SW 1271 (cell line): ENCODE data around the gene ZYX.
"Not testable (repeated sequence)": the region's sequence is repeated elsewhere in the genome, so short reads cannot be mapped to it uniquely, and the experiment has no call there.

Experiments used
- DNase-seq, 2 experiments: peaks; one replicate each; lab custom pipeline; 2025; lab: John Stamatoyannopoulos, UW

ZYX gene

GRCh38 chr7:143397710-143398530 is 16.8 kb downstream of the ZYX start:
- no peak for DNase-seq

GRCh38 chr7:143398616-143399015 is 17.5 kb downstream of the ZYX start:
- no peak for DNase-seq

- DNase-seq: no peak
Measured at GRCh38 chr7:143399151-143399550, 18.0 kb downstream of the ZYX start.

- DNase-seq: no peak
Measured at GRCh38 chr7:143399642-143400041, 18.5 kb downstream of the ZYX start.

- no peak for DNase-seq
Measured at GRCh38 chr7:143401265-143401664, 20.1 kb downstream of the ZYX start.

GRCh38 chr7:143402233-143402632 is 21.1 kb downstream of the ZYX start:
- DNase-seq: not testable (repeated sequence)

GRCh38 chr7:143405173-143406001 is 24.2 kb downstream of the ZYX start:
- DNase-seq: no peak

GRCh38 chr7:143406002-143406357 is 24.8 kb downstream of the ZYX start:
- DNase-seq: no peak

GRCh38 chr7:143407287-143408251 is 26.4 kb downstream of the ZYX start:
- no peak for DNase-seq

- DNase-seq: no peak
Measured at GRCh38 chr7:143408252-143408685, 27.1 kb downstream of the ZYX start.

GRCh38 chr7:143408686-143409561 is 27.8 kb downstream of the ZYX start, which contains the start of gene EPHA1:
Gene EPHA1 (minus strand): TSS chr7:143408856. CDS start chr7:143408805, 51 bp downstream.
- no peak for DNase-seq

- DNase-seq: no peak
Measured at GRCh38 chr7:143410521-143411004, 29.4 kb downstream of the ZYX start.

GRCh38 chr7:143411976-143412708 is 31.0 kb downstream of the ZYX start:
- DNase-seq: no peak

GRCh38 chr7:143413123-143413522 is 32.0 kb downstream of the ZYX start:
- DNase-seq: no peak

GRCh38 chr7:143415209-143415608 is 34.1 kb downstream of the ZYX start:
- not testable (repeated sequence) for DNase-seq

- DNase-seq: no peak
Measured at GRCh38 chr7:143415742-143416397, 34.7 kb downstream of the ZYX start.

- peak in 1 of 2 experiments; percentile 66 for DNase-seq
Measured at GRCh38 chr7:143416565-143417149, 35.5 kb downstream of the ZYX start.

GRCh38 chr7:143417734-143418383 is 36.7 kb downstream of the ZYX start:
- no peak for DNase-seq
